WTC11 (cell line): ENCODE measurements around the gene VAMP1. TPM values are rescaled to one million over a fixed set of nuclear protein-coding genes. Genes with fewer than 3 reads are reported as not detected.

Experiments used
- ATAC-seq: fragments of 200-7000 bp; cut with Tn5 transposase; 2 replicates; pipeline ENCODE4 v1.10.0; 2021; ENCODE audit warnings: mild to moderate bottlenecking, moderate library complexity
- CTCF ChIA-PET: fragments of 300-600 bp; sonication (Branson Sonifier 250); formaldehyde crosslinking; loops from one replicate; lab custom pipeline; 2021; ENCODE audit warnings: antibody characterized with exemption; lab: Charles Lee
- POLR2A ChIA-PET: fragments of 350-600 bp; sonication (Branson Sonifier 250); formaldehyde crosslinking; loops from one replicate; lab custom pipeline; 2021; ENCODE audit warnings: antibody characterized with exemption; lab: Charles Lee
- DNase-seq: peaks from one replicate; pipeline ENCODE4 v3.0.0; 2021; ENCODE audit warnings: low spot score
- H3K27ac Mint-ChIP-seq: 2 replicates; pipeline ENCODE4 v1.8.0; 2021; ENCODE audit warnings: mixed read lengths
- H3K27me3 Mint-ChIP-seq: 2 replicates; pipeline ENCODE4 v1.8.0; 2021; ENCODE audit warnings: low read depth, mild to moderate bottlenecking, moderate library complexity, mixed read lengths
- H3K36me3 Mint-ChIP-seq: 2 replicates; pipeline ENCODE4 v1.8.0; 2021; ENCODE audit warnings: mixed read lengths
- H3K4me1 Mint-ChIP-seq: 2 replicates; pipeline ENCODE4 v1.8.0; 2022; ENCODE audit warnings: mixed read lengths
- H3K4me3 Mint-ChIP-seq: 2 replicates; pipeline ENCODE4 v1.8.0; 2021; ENCODE audit warnings: mild to moderate bottlenecking, moderate library complexity, mixed read lengths
- H3K9me3 Mint-ChIP-seq: 2 replicates; pipeline ENCODE4 v1.8.0; 2021; ENCODE audit warnings: mixed read lengths
- AR ChIP-seq: fragments of 250-450 bp; sonication (Bioruptor Pico); IDR thresholded peaks from 2 replicates; pipeline ENCODE4 v1.9.0; 2021; ENCODE audit warnings: mild to moderate bottlenecking
- ATF1 ChIP-seq: sonication (generic); formaldehyde crosslinking; IDR thresholded peaks from 2 replicates; pipeline ENCODE4 v1.8.1; 2023; ENCODE audit warnings: mild to moderate bottlenecking, moderate library complexity, missing genetic modification reagents
- ELF4 ChIP-seq: sonication (generic); formaldehyde crosslinking; IDR thresholded peaks from 2 replicates; pipeline ENCODE4 v1.8.1; 2022; ENCODE audit warnings: low read depth, mild to moderate bottlenecking, moderate library complexity, missing genetic modification reagents
- IRF1 ChIP-seq: sonication (generic); formaldehyde crosslinking; IDR thresholded peaks from 2 replicates; pipeline ENCODE4 v1.8.0; 2023; ENCODE audit warnings: missing genetic modification reagents
- MLX ChIP-seq: sonication (generic); formaldehyde crosslinking; IDR thresholded peaks from 2 replicates; pipeline ENCODE4 v1.8.1; 2023; ENCODE audit warnings: mild to moderate bottlenecking, missing genetic modification reagents, moderate library complexity
- PRDM15 ChIP-seq: sonication (generic); formaldehyde crosslinking; IDR thresholded peaks from 2 replicates; pipeline ENCODE4 v1.8.0; 2022; ENCODE audit warnings: missing genetic modification reagents
- SOX15 ChIP-seq: fragments of 250-450 bp; sonication (Bioruptor Pico); IDR thresholded peaks from 2 replicates; pipeline ENCODE4 v1.9.0; 2021; ENCODE audit warnings: mild to moderate bottlenecking
- ZNF232 ChIP-seq: sonication (generic); formaldehyde crosslinking; IDR thresholded peaks from 2 replicates; pipeline ENCODE4 v1.8.0; 2022; ENCODE audit warnings: mild to moderate bottlenecking, missing genetic modification reagents
- total RNA-seq: library from RNA; stranded (reverse); gene quantifications from 3 replicates; pipeline ENCODE4 v1.2.3, GENCODE V29; 2021
- TF ChIP-seq, protein P1 (sequence below): sonication (generic); formaldehyde crosslinking; IDR thresholded peaks from 2 replicates; pipeline ENCODE4 v1.8.0; 2023; ENCODE audit warnings: missing genetic modification reagents, mild to moderate bottlenecking, borderline replicate concordance
- TF ChIP-seq, protein P2 (sequence below): sonication (generic); formaldehyde crosslinking; IDR thresholded peaks from 2 replicates; pipeline ENCODE4 v1.8.0; 2022; ENCODE audit warnings: mild to moderate bottlenecking, missing genetic modification reagents

VAMP1 gene
- total RNA-seq, 1 experiment from 2014 or later = 14.3 TPM

DNA sequence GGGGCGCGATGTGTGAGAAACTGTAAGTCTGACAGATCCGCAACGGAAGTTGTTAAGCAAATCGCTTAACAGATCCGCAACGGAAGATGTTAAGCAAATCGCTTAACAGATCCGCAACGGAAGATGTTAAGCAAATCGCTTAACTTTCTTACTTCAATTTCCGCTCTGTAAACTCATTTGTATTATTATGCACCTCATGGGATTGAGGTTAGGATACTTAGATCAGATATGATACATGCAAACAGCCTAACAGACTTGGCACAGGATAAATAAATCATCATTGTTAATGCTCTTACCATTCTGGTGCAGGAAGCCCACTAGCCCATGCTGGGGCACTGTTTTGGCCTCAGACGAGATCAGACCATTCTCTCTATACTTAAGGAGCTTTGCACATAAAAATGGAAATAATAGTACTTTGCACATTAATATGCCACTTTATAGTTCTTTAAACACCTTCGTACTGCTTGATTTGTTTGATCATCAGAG, 23.8 kb upstream of the VAMP1 start:
- DNase-seq = no peak
- Mint-ChIP-seq H3K36me3 (peaks cover 52% of the 10 kb centered on the region), H3K4me1 (peaks cover 25% of the 10 kb centered on the region)
- CTCF ChIA-PET = interaction anchor here (0.6 to 1.9 kb wide), 2 partner anchors 12 to 44 kb away, joined by 3 to 5 read pairs; no protein-coding TSS in a partner anchor
- TF ChIP-seq, protein P1, sequence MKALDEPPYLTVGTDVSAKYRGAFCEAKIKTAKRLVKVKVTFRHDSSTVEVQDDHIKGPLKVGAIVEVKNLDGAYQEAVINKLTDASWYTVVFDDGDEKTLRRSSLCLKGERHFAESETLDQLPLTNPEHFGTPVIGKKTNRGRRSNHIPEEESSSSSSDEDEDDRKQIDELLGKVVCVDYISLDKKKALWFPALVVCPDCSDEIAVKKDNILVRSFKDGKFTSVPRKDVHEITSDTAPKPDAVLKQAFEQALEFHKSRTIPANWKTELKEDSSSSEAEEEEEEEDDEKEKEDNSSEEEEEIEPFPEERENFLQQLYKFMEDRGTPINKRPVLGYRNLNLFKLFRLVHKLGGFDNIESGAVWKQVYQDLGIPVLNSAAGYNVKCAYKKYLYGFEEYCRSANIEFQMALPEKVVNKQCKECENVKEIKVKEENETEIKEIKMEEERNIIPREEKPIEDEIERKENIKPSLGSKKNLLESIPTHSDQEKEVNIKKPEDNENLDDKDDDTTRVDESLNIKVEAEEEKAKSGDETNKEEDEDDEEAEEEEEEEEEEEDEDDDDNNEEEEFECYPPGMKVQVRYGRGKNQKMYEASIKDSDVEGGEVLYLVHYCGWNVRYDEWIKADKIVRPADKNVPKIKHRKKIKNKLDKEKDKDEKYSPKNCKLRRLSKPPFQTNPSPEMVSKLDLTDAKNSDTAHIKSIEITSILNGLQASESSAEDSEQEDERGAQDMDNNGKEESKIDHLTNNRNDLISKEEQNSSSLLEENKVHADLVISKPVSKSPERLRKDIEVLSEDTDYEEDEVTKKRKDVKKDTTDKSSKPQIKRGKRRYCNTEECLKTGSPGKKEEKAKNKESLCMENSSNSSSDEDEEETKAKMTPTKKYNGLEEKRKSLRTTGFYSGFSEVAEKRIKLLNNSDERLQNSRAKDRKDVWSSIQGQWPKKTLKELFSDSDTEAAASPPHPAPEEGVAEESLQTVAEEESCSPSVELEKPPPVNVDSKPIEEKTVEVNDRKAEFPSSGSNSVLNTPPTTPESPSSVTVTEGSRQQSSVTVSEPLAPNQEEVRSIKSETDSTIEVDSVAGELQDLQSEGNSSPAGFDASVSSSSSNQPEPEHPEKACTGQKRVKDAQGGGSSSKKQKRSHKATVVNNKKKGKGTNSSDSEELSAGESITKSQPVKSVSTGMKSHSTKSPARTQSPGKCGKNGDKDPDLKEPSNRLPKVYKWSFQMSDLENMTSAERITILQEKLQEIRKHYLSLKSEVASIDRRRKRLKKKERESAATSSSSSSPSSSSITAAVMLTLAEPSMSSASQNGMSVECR (CRISPR knock-in tag) = 0 out of 2 replicates have a peak, but pooled peaks have one; percentile 4
- no peak for TF ChIP-seq ELF4
- TF ChIP-seq AR (CRISPR knock-in tag) = 0 out of 2 replicates have a peak, but pooled peaks have one; percentile 44
- TF ChIP-seq IRF1 = no peak
- TF ChIP-seq PRDM15 (CRISPR knock-in tag) = no peak
- 0 out of 2 replicates have a peak, but pooled peaks have one; percentile 55 for TF ChIP-seq ZNF232 (CRISPR knock-in tag)
- TF ChIP-seq SOX15 = no peak
- TF ChIP-seq MLX (CRISPR knock-in tag) = no peak
- no peak for TF ChIP-seq ATF1 (CRISPR knock-in tag)
- TF ChIP-seq, protein P2, sequence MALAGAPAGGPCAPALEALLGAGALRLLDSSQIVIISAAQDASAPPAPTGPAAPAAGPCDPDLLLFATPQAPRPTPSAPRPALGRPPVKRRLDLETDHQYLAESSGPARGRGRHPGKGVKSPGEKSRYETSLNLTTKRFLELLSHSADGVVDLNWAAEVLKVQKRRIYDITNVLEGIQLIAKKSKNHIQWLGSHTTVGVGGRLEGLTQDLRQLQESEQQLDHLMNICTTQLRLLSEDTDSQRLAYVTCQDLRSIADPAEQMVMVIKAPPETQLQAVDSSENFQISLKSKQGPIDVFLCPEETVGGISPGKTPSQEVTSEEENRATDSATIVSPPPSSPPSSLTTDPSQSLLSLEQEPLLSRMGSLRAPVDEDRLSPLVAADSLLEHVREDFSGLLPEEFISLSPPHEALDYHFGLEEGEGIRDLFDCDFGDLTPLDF (CRISPR knock-in tag) = 0 out of 2 replicates have a peak, but pooled peaks have one; percentile 3
- TF ChIP-seq, all 79 proteins: peak for 4
- ATAC-seq = peak; percentile 35; the same call in 1 of the 2 replicates
- peak overlapping the region; percentile 93 for H3K4me3 Mint-ChIP-seq
- no peaks in the 10 kb centered on the region for H3K9me3 Mint-ChIP-seq
- no peaks in the 10 kb centered on the region for H3K27me3 Mint-ChIP-seq
- POLR2A ChIA-PET = interaction anchor here (0.9 to 1.0 kb wide), 2 partner anchors 24 to 40 kb away, joined by 3 to 4 read pairs; partner anchors contain the start of genes GAPDH and VAMP1
- H3K27ac Mint-ChIP-seq = peak overlapping the region; percentile 94
